Trophoblast cell (in vitro differentiated cells and primary cell): ENCODE measurements around the gene GDPD4.
A peak's percentile ranks its signal among the peaks of the same experiment; 100 is the strongest.

Source experiments
- DNase-seq, 2 donors: peaks; one replicate each; pipeline ENCODE4 v3.0.0-alpha.2; 2016
- H2AFZ ChIP-seq: 2 replicates; pipeline ENCODE4 v1.6.1; 2013; ENCODE audit warnings: low read length, moderate library complexity, mild to moderate bottlenecking; ENCODE audit not compliant: insufficient read depth, poor library complexity
- H2AK5ac ChIP-seq: 2 replicates; pipeline ENCODE4 v1.6.1; 2013; ENCODE audit warnings: mild to moderate bottlenecking, low read length
- H2BK120ac ChIP-seq: 2 replicates; pipeline ENCODE4 v1.6.1; 2013; ENCODE audit warnings: low read length, mild to moderate bottlenecking, moderate library complexity; ENCODE audit not compliant: insufficient read depth, poor library complexity
- H2BK12ac ChIP-seq: 2 replicates; pipeline ENCODE4 v1.6.1; 2013; ENCODE audit warnings: mild to moderate bottlenecking, low read length, moderate library complexity
- H2BK5ac ChIP-seq: 2 replicates; pipeline ENCODE4 v1.6.1; 2013; ENCODE audit warnings: low read length, low read depth, moderate library complexity, mild to moderate bottlenecking; ENCODE audit not compliant: poor library complexity
- H3K14ac ChIP-seq: 2 replicates; pipeline ENCODE4 v1.6.1; 2013; ENCODE audit warnings: mild to moderate bottlenecking, low read length
- H3K18ac ChIP-seq: 2 replicates; pipeline ENCODE4 v1.6.1; 2013; ENCODE audit warnings: mild to moderate bottlenecking, low read length
- H3K23ac ChIP-seq: 2 replicates; pipeline ENCODE4 v1.6.1; 2013; ENCODE audit warnings: low read length
- H3K27ac ChIP-seq: 2 replicates; pipeline ENCODE4 v1.5.1; 2013; ENCODE audit warnings: low read depth, mild to moderate bottlenecking, inconsistent platforms, low read length, moderate library complexity
- H3K27me3 ChIP-seq: 2 replicates; pipeline ENCODE4 v1.6.1; 2013; ENCODE audit warnings: inconsistent platforms, mild to moderate bottlenecking, low read length, moderate library complexity; ENCODE audit not compliant: insufficient read depth
- H3K36me3 ChIP-seq, 2 experiments: 1 replicate in 1 of 2; 2 replicates in 1 of 2; pipeline ENCODE4 v1.6.1; 2013; ENCODE audit warnings: low read length in 2 of 2, mild to moderate bottlenecking in 2 of 2, moderate library complexity in 1 of 2; ENCODE audit not compliant: insufficient read depth in 2 of 2, control insufficient read depth in 1 of 2
- H3K4ac ChIP-seq: 2 replicates; pipeline ENCODE4 v1.6.1; 2013; ENCODE audit warnings: low read depth, mild to moderate bottlenecking, low read length, moderate library complexity
- H3K4me1 ChIP-seq, 2 experiments: 1 replicate in 1 of 2; 2 replicates in 1 of 2; pipeline ENCODE4 v1.6.1; 2013; ENCODE audit warnings: low read length in 2 of 2, mild to moderate bottlenecking in 2 of 2, moderate library complexity in 1 of 2; ENCODE audit not compliant: insufficient read depth in 2 of 2, control insufficient read depth in 1 of 2
- H3K4me2 ChIP-seq: 2 replicates; pipeline ENCODE4 v1.6.1; 2013; ENCODE audit warnings: inconsistent platforms, mild to moderate bottlenecking, low read length, moderate library complexity
- H3K4me3 ChIP-seq: 2 replicates; pipeline ENCODE4 v1.5.1; 2013; ENCODE audit warnings: mild to moderate bottlenecking, low read depth, low read length, inconsistent platforms
- H3K79me1 ChIP-seq: one replicate; pipeline ENCODE4 v1.6.1; 2013; ENCODE audit warnings: low read length
- H3K79me2 ChIP-seq: 2 replicates; pipeline ENCODE4 v1.6.1; 2013; ENCODE audit warnings: low read length, mild to moderate bottlenecking; ENCODE audit not compliant: control insufficient read depth, insufficient read depth, poor library complexity
- H3K9ac ChIP-seq: 2 replicates; pipeline ENCODE4 v1.6.1; 2013; ENCODE audit warnings: mild to moderate bottlenecking, low read length
- H3K9me3 ChIP-seq: 2 replicates; pipeline ENCODE4 v1.6.1; 2013; ENCODE audit warnings: low read depth, mild to moderate bottlenecking, control low read depth, inconsistent platforms, low read length; ENCODE audit not compliant: insufficient read depth
- H4K12ac ChIP-seq: 2 replicates; pipeline ENCODE4 v1.6.1; 2013; ENCODE audit warnings: low read depth, mild to moderate bottlenecking, low read length, moderate library complexity
- H4K8ac ChIP-seq: 2 replicates; pipeline ENCODE4 v1.6.1; 2013; ENCODE audit warnings: low read depth, mild to moderate bottlenecking, low read length, moderate library complexity
- H4K91ac ChIP-seq: one replicate; pipeline ENCODE4 v1.6.1; 2013; ENCODE audit warnings: low read depth, mild to moderate bottlenecking, low read length, moderate library complexity
- WGBS: extraction: QIAGEN DNeasy Blood & Tissue Kit; methylation state at CpG from one replicate; pipeline ENCODE4 v1.1.7; 2013; ENCODE audit warnings: missing lambda C conversion rate; ENCODE audit not compliant: insufficient read length, insufficient coverage; ENCODE audit errors: extremely low coverage; 5-methylcytosine and 5-hydroxymethylcytosine counted together

The GDPD4 gene

GRCh38 chr11:77176996-77177395 lies 124.5 kb downstream of the GDPD4 start:
- no peak for DNase-seq
- H3K36me3 ChIP-seq = no peaks in the 10 kb centered on the region
- no peaks in the 10 kb centered on the region for H3K79me2 ChIP-seq
- no peak overlapping the region for H3K23ac ChIP-seq
- no peak overlapping the region for H3K27ac ChIP-seq
- no peak overlapping the region for H3K14ac ChIP-seq
- no peak overlapping the region for H3K4me2 ChIP-seq
- H2AK5ac ChIP-seq = no peak overlapping the region
- H2BK120ac ChIP-seq = no peak overlapping the region
- H3K79me1 ChIP-seq = no peaks in the 10 kb centered on the region
- no peak overlapping the region for H2BK12ac ChIP-seq
- H3K4me1 ChIP-seq = peaks cover 8 to 9% of the 10 kb centered on the region in 2 experiments
- no peak overlapping the region for H3K9ac ChIP-seq
- no peak overlapping the region for H2AFZ ChIP-seq
- H3K4ac ChIP-seq = no peak overlapping the region
- H4K12ac ChIP-seq = no peak overlapping the region
- H3K27me3 ChIP-seq = no peaks in the 10 kb centered on the region
- no peak overlapping the region for H3K18ac ChIP-seq
- H3K9me3 ChIP-seq = peaks cover 5% of the 10 kb centered on the region
- H3K4me3 ChIP-seq = no peak overlapping the region
- no CpG with 5 or more reads among the region's 9 CpGs for WGBS
- H4K91ac ChIP-seq = no peak overlapping the region
- H2BK5ac ChIP-seq = no peak overlapping the region
- H4K8ac ChIP-seq = no peak overlapping the region

- Histone ChIP-seq H3K4me1 (peaks cover 15 to 16% of the 10 kb centered on the region in 2 experiments), H4K12ac (no peak overlapping the region), H3K36me3 (no peaks in the 10 kb centered on the region), H3K27ac (no peak overlapping the region), H3K4ac (no peak overlapping the region), H2BK120ac (no peak overlapping the region), H2BK12ac (no peak overlapping the region), H3K4me3 (no peak overlapping the region), H3K14ac (no peak overlapping the region), H4K8ac (no peak overlapping the region), H3K9ac (no peak overlapping the region), H3K23ac (no peak overlapping the region), H3K79me1 (peaks cover 2% of the 10 kb centered on the region), H3K9me3 (peaks cover 5% of the 10 kb centered on the region), H3K27me3 (no peaks in the 10 kb centered on the region), H3K18ac (no peak overlapping the region), H2AFZ (no peak overlapping the region), H2BK5ac (no peak overlapping the region), H3K4me2 (no peak overlapping the region), H3K79me2 (peaks cover 1% of the 10 kb centered on the region), H2AK5ac (no peak overlapping the region), H4K91ac (no peak overlapping the region)
- no CpG with 5 or more reads among the region's 12 CpGs for WGBS
- no peak for DNase-seq
These were observed 125.5 kb downstream of the GDPD4 start for GRCh38 chr11:77175869-77176539.

- Histone ChIP-seq H2BK120ac (no peak overlapping the region), H3K36me3 (no peaks in the 10 kb centered on the region)
- no CpG with 5 or more reads among the region's 15 CpGs for WGBS
These were observed 126.3 kb downstream of the GDPD4 start for GRCh38 chr11:77175021-77175842.

GRCh38 chr11:77174559-77174958 lies 126.9 kb downstream of the GDPD4 start:
- Histone ChIP-seq H3K4ac (no peak overlapping the region), H3K4me1 (peaks cover 25 to 28% of the 10 kb centered on the region in 2 experiments), H3K9me3 (peaks cover 3% of the 10 kb centered on the region), H2BK12ac (no peak overlapping the region), H3K14ac (no peak overlapping the region), H3K4me2 (no peak overlapping the region), H4K12ac (no peak overlapping the region), H2BK5ac (no peak overlapping the region), H4K91ac (no peak overlapping the region), H3K36me3 (no peaks in the 10 kb centered on the region), H3K79me1 (peaks cover 5% of the 10 kb centered on the region), H2AK5ac (no peak overlapping the region), H3K9ac (no peak overlapping the region), H3K4me3 (peak overlapping the region; percentile 35), H3K23ac (no peak overlapping the region), H3K27ac (no peak overlapping the region), H3K18ac (no peak overlapping the region), H2BK120ac (no peak overlapping the region), H2AFZ (no peak overlapping the region), H4K8ac (no peak overlapping the region), H3K27me3 (no peaks in the 10 kb centered on the region), H3K79me2 (peaks cover 1% of the 10 kb centered on the region)
- no peak for DNase-seq
- WGBS = no CpG with 5 or more reads among the region's 16 CpGs

More at GRCh38 chr11:77175021-77175842, 126.3 kb downstream of the GDPD4 start:
- Histone ChIP-seq H3K4me2 (no peak overlapping the region), H2AFZ (no peak overlapping the region), H2BK12ac (no peak overlapping the region), H3K23ac (no peak overlapping the region), H3K14ac (no peak overlapping the region), H3K4me3 (no peak overlapping the region), H2BK5ac (no peak overlapping the region), H3K4ac (no peak overlapping the region), H4K91ac (no peak overlapping the region), H4K8ac (no peak overlapping the region), H3K4me1 (peaks cover 23 to 24% of the 10 kb centered on the region in 2 experiments), H3K27ac (no peak overlapping the region), H3K9me3 (peaks cover 3% of the 10 kb centered on the region), H3K79me1 (peaks cover 5% of the 10 kb centered on the region), H3K18ac (no peak overlapping the region), H2AK5ac (no peak overlapping the region), H3K27me3 (no peaks in the 10 kb centered on the region), H3K9ac (no peak overlapping the region), H3K79me2 (peaks cover 1% of the 10 kb centered on the region), H4K12ac (no peak overlapping the region)
- no peak for DNase-seq
